ENCODE results near the gene WDR5.

The WDR5 gene

DNA sequence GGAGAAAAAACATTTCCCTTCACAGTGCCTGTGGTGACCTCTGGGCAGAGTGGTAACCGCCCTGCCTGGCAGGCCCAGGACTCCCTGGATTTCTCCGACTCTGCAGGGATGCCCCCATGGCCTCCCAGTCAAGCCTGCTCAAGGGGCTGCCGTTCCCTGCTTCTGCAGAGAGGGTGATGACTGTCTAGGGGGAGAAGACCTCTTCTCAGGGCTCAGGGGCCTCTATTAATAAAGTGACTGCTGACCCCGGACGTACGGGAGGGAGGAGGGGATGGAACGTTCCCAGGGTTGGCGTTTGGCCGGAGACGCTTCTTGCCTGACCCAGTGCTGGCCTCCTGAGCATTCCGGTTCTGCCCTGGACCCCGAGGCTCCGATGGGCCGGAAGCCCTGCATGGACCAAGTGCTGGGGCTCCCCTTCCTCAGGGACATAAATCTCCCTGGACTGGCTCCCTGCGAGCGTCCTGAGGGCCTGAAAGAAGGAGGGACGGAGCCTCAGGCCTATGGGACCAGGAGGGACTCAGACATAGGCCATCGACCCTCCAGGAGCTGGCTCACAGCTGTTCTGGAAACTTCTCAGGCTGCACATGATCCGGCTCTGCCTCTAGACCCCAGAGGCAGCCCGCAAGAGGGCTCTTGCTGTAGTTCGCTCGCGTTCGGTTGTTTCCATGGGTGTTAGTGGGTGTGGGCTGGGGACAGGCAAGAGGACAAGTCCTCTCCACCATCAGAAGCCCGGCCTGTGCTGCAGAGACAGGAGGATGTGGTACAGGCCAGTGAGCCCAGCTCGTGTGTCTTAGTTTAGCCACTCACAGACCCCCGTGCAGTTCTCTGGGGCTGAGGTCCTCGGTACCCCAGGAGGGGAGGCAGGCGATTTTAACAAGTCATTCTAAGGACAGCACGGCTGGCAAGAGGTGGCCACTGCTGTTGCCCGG, 36.6 kb downstream of the WDR5 start:
- Mint-ChIP-seq H3K36me3 (ENCODE audit: low read depth) (no peaks in the 10 kb centered on the region), H3K4me3 (no peak overlapping the region), H3K9me3 (no peaks in the 10 kb centered on the region), H3K27me3 (no peaks in the 10 kb centered on the region), H3K27ac (no peak overlapping the region), H3K4me1 (ENCODE audit: low read depth) (no peaks in the 10 kb centered on the region)

- no peaks in the 10 kb centered on the region for H3K4me1 Mint-ChIP-seq (ENCODE audit: low read depth)
- H3K36me3 Mint-ChIP-seq (ENCODE audit: low read depth): no peaks in the 10 kb centered on the region
- H3K27me3 Mint-ChIP-seq: no peaks in the 10 kb centered on the region
- no peak overlapping the region for H3K4me3 Mint-ChIP-seq
- H3K27ac Mint-ChIP-seq: no peak overlapping the region
- H3K9me3 Mint-ChIP-seq: no peaks in the 10 kb centered on the region
Observed at GRCh38 chr9:134173127-134174072, 37.5 kb downstream of the WDR5 start.

DNA sequence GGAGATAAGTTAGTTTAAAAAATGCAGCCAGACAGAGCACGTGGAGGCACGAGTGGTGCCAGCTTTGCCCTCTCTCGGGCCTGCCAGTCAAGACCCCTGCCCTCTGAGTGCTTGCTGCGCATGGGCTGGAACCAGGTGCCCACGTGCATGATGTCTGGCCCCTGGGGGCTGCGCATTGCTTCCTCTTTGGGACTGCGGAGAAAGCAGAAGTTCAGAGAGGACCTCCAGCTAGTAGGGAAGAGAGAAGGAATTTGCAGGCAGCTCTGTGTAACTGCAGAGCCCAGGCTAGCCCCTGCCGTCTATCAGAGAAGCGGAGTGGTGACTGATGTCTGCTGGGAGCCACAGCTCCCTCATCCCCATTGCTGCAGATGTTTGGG, 38.2 kb downstream of the WDR5 start:
- Mint-ChIP-seq H3K4me3 (no peak overlapping the region), H3K36me3 (ENCODE audit: low read depth) (no peaks in the 10 kb centered on the region), H3K9me3 (no peaks in the 10 kb centered on the region), H3K27ac (no peak overlapping the region), H3K4me1 (ENCODE audit: low read depth) (no peaks in the 10 kb centered on the region), H3K27me3 (no peaks in the 10 kb centered on the region)

DNA sequence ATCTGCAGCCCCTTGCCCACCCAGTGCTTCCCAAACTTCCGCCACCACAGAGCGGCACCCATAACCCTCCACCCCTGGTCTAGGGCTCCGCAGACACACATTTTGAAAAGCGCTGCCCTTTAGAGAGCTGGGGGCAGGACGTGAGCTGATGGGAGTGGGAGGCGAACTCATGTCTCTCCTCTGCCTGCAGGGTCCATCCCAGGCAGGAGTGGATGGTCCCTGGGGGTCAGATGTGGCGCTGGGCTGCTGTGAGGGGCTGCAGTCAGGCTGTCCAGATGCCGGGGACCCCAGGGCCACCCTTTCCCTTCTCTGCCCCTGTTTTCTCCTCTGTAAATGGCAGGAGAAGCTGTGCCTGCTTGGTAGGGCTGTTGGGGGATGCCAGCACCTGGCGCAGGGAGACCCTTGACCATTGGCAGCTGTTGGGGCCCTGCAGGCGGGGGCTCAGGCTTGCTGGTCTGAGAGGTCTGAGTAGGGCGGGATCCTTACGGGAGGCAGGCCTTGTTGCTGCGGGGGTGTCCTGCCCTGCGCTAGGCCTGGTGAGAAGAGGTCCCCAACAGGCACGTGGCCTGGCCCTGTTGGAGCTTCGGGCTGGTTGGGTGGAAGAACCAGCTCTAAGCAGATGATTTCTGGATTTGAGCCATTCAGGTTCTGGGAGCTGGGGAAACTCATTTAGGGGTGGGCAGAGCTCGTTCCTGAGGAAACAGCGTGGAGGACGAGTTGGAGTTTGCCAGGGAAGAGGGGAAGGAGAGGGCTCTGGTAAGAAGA, 38.8 kb downstream of the WDR5 start:
- H3K27me3 Mint-ChIP-seq: no peaks in the 10 kb centered on the region
- no peaks in the 10 kb centered on the region for H3K36me3 Mint-ChIP-seq (ENCODE audit: low read depth)
- no peak overlapping the region for H3K4me3 Mint-ChIP-seq
- H3K4me1 Mint-ChIP-seq (ENCODE audit: low read depth): no peaks in the 10 kb centered on the region
- no peaks in the 10 kb centered on the region for H3K9me3 Mint-ChIP-seq
- H3K27ac Mint-ChIP-seq: no peak overlapping the region

DNA sequence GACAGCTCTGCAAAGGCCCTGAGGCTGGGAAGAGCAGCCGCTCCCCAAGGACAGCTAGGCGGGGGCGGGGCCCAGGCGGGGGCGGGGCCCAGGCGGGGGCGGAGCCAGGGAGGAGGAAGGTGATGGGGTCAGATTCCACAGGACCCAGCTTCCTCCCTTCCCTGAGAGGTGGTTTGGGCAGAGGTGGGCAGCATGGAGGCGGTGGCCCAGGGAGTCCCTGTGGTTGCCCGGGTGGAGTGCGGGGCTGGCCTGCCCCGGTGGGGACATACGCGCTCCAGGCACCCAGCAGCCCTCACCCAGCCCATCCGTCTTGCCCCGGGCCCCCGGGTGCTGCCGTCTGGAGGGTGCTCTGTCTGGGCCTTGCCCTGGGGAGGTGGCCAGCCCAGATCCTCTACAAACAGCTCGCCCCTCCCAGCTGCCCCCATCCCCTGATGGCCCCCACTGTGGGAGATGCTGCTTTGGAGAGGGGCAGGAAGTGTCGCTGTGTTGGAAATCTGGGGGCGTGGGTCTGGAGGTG, 39.5 kb downstream of the WDR5 start:
- H3K36me3 Mint-ChIP-seq (ENCODE audit: low read depth): no peaks in the 10 kb centered on the region
- H3K4me1 Mint-ChIP-seq (ENCODE audit: low read depth): peaks cover 4% of the 10 kb centered on the region
- no peaks in the 10 kb centered on the region for H3K27me3 Mint-ChIP-seq
- H3K9me3 Mint-ChIP-seq: no peaks in the 10 kb centered on the region
- no peak overlapping the region for H3K4me3 Mint-ChIP-seq
- no peak overlapping the region for H3K27ac Mint-ChIP-seq

DNA sequence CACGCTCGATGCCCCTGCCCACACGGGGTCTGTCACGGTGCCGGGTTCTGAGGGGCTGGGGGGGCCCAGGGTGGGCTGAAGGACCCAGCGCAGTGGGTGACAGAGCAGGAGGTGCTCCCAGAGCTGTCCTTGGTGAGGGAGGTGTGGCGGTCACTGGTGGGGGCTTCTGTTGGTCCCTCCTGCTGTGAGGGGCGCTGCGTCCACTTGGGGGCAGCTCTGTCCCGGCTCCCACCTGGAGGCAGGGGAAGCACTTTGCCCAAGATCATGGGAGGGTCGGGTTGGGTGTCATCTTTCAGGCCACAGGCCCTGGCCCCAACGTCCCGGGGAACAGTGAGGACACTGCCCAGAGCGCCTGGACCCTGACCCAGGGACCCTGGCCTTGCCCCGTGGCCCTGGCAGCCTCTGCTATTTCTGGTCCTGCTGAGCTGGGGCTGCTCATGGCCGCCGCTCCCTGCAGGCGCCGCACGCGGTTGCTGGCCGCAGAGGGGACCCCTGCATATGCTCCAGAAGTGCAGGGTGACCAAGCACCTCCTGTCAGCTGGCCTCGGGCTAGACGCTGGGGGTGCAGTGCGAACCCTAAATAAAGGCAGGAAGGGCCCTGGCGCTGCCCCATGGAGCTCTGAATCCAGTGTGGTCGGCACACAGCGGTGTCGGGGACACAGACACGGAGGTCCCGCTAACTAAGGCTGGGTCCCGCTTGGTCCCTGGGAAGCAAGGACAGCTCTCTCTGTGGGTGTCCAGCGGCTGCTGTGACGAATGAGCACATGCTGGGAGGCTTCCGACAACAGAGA, 40.1 kb downstream of the WDR5 start:
- no peaks in the 10 kb centered on the region for H3K9me3 Mint-ChIP-seq
- H3K4me3 Mint-ChIP-seq: no peak overlapping the region
- no peaks in the 10 kb centered on the region for H3K36me3 Mint-ChIP-seq (ENCODE audit: low read depth)
- H3K27ac Mint-ChIP-seq: no peak overlapping the region
- no peaks in the 10 kb centered on the region for H3K27me3 Mint-ChIP-seq
- H3K4me1 Mint-ChIP-seq (ENCODE audit: low read depth): peaks cover 8% of the 10 kb centered on the region

DNA sequence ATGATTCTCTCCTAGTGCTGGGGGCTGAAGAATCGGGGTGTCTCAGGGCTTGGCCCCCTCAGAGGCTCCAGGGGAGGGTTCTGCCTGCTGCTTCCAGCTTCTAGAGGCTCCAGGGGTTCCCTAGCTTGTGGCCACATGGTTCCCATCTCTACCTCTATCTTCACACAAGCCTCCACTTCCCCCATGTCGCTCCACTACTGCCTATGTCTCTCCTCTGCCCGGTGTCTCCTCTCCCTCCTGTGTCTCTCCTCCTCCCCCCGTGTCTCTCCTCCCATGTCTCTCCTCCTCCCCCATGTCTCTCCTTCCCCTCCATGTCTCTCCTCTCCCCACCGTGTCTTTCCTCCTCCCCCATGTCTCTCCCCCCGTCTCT, 40.7 kb downstream of the WDR5 start:
- Mint-ChIP-seq H3K4me1 (ENCODE audit: low read depth) (peaks cover 12% of the 10 kb centered on the region), H3K4me3 (no peak overlapping the region), H3K9me3 (no peaks in the 10 kb centered on the region), H3K27me3 (no peaks in the 10 kb centered on the region), H3K36me3 (ENCODE audit: low read depth) (no peaks in the 10 kb centered on the region), H3K27ac (no peak overlapping the region)

DNA sequence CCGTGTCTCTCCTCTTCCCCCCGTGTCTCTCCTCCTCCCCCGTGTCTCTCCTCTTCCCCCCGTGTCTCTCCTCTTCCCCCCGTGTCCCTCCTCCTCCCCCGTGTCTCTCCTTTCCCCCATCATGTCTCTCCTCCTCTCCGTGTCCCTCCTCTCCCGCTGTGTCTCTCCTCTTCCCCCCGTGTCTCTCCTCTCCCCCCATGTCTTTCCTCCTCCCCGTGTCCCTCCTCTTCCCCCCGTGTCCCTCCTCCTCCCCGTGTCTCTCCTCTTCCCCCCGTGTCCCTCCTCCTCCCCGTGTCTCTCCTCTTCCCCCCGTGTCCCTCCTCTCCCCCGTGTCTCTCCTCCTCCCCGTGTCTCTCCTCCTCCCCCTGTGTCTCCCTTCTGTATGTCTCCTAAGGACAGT, 41.3 kb downstream of the WDR5 start:
- H3K27ac Mint-ChIP-seq: no peak overlapping the region
- H3K27me3 Mint-ChIP-seq: no peaks in the 10 kb centered on the region
- H3K4me3 Mint-ChIP-seq: no peak overlapping the region
- H3K4me1 Mint-ChIP-seq (ENCODE audit: low read depth): peaks cover 18% of the 10 kb centered on the region
- no peaks in the 10 kb centered on the region for H3K36me3 Mint-ChIP-seq (ENCODE audit: low read depth)
- H3K9me3 Mint-ChIP-seq: no peaks in the 10 kb centered on the region

GRCh38 chr9:134177624-134178393, 41.9 kb downstream of the WDR5 start:
- no peaks in the 10 kb centered on the region for H3K36me3 Mint-ChIP-seq (ENCODE audit: low read depth)
- H3K4me3 Mint-ChIP-seq: no peak overlapping the region
- peaks cover 5% of the 10 kb centered on the region for H3K9me3 Mint-ChIP-seq
- H3K27ac Mint-ChIP-seq: no peak overlapping the region
- peaks cover 24% of the 10 kb centered on the region for H3K4me1 Mint-ChIP-seq (ENCODE audit: low read depth)
- H3K27me3 Mint-ChIP-seq: no peaks in the 10 kb centered on the region

GRCh38 chr9:134178394-134178767, 42.5 kb downstream of the WDR5 start:
- Mint-ChIP-seq H3K27ac (no peak overlapping the region), H3K4me1 (ENCODE audit: low read depth) (peaks cover 24% of the 10 kb centered on the region), H3K27me3 (no peaks in the 10 kb centered on the region)

DNA sequence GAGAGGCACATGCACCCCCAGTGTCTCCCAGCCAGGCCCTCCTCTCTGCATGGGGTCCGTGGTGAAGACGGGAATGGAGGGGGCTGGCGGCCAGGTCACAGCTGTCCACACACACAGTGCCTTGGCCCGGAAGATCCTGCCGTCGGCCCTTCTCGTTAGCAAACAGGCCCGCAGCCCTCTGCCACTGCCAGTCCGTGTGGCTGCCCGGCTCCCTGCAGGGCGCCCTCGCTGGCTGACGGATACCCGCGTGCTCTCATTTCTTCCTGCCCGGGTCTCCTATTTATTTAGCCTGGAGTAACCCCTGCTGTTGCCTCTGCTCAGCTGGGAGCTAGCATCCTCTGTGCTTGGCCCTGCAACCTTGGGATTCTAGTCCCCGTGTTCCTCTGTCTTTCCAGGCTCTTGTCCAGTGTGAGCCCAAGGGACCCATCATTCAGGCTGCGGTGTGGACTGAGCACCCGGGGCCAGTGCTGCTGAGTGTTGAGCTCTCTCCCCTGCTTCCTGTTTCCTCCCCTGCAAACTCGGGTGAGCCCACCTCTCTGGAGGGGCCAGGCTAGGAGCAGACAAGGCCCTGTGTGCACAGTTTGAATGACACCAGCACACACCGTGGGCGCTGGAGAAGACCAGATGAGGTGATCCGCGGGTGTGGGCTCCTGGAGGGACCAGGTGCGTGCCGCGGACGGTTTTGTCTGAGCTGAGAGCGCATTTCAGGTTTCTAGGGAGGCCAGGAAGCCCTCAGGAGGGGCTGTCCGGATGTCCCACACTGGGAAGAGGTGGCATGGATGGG, 43.1 kb downstream of the WDR5 start:
- H3K9me3 Mint-ChIP-seq: peaks cover 6% of the 10 kb centered on the region
- H3K4me1 Mint-ChIP-seq (ENCODE audit: low read depth): peaks cover 24% of the 10 kb centered on the region
- no peaks in the 10 kb centered on the region for H3K36me3 Mint-ChIP-seq (ENCODE audit: low read depth)
- H3K4me3 Mint-ChIP-seq: no peak overlapping the region
- no peak overlapping the region for H3K27ac Mint-ChIP-seq
- no peaks in the 10 kb centered on the region for H3K27me3 Mint-ChIP-seq

More at GRCh38 chr9:134178394-134178767, 42.5 kb downstream of the WDR5 start:
- Mint-ChIP-seq H3K9me3 (peaks cover 6% of the 10 kb centered on the region), H3K4me3 (no peak overlapping the region), H3K36me3 (ENCODE audit: low read depth) (no peaks in the 10 kb centered on the region)

- no peaks in the 10 kb centered on the region for H3K36me3 Mint-ChIP-seq (ENCODE audit: low read depth)
- peaks cover 24% of the 10 kb centered on the region for H3K4me1 Mint-ChIP-seq (ENCODE audit: low read depth)
- no peak overlapping the region for H3K4me3 Mint-ChIP-seq
- no peak overlapping the region for H3K27ac Mint-ChIP-seq
- H3K27me3 Mint-ChIP-seq: no peaks in the 10 kb centered on the region
- peaks cover 6% of the 10 kb centered on the region for H3K9me3 Mint-ChIP-seq
Observed at GRCh38 chr9:134179595-134179917, 43.7 kb downstream of the WDR5 start.

Data from stimulated activated naive CD8-positive, alpha-beta T cell treated with anti-CD3 and anti-CD28 coated beads, Interleukin-15, Interleukin-2, amounts not matched to agents 100 ng/mL and 50 ng/mL, for 24 hours (primary cell).